Neural cell (in vitro differentiated cells): ENCODE results near the gene UBE4B. TPM values are rescaled to one million over a fixed set of nuclear protein-coding genes. Genes with fewer than 3 reads are reported as not detected.

Experiments
- H2AFZ ChIP-seq: fragments of 200-600, 300-800 bp; sonication (generic), shearing (Covaris generic); 2 replicates; pipeline ENCODE4 v1.6.0; 2014; ENCODE audit warnings: low read depth, mild to moderate bottlenecking, antibody characterized with exemption, low read length, moderate library complexity
- H3F3A ChIP-seq: fragments of 200-600 bp; shearing (Covaris generic); 2 replicates; pipeline ENCODE4 v1.6.1; 2016; ENCODE audit warnings: mild to moderate bottlenecking, moderate library complexity, mixed read lengths, antibody characterized with exemption, low read length; ENCODE audit not compliant: insufficient read depth, poor library complexity, severe bottlenecking
- H3K27ac ChIP-seq: fragments of 200-600, 300-800 bp; sonication (generic), shearing (Covaris generic); 2 replicates; pipeline ENCODE4 v1.5.1; 2014; ENCODE audit warnings: mild to moderate bottlenecking, low read length, moderate library complexity
- H3K27me3 ChIP-seq: fragments of 300-800, 200-600 bp; sonication (generic), shearing (Covaris generic); 2 replicates; pipeline ENCODE4 v1.6.0; 2014; ENCODE audit warnings: mild to moderate bottlenecking, low read depth, low read length, moderate library complexity; ENCODE audit not compliant: insufficient read depth
- H3K36me3 ChIP-seq: fragments of 300-800, 200-600 bp; sonication (generic), shearing (Covaris generic); 2 replicates; pipeline ENCODE4 v1.5.1; 2014; ENCODE audit warnings: mild to moderate bottlenecking, antibody characterized with exemption, low read length, moderate library complexity; ENCODE audit not compliant: insufficient read depth
- H3K4me2 ChIP-seq: fragments of 300-800, 200-600 bp; sonication (generic), shearing (Covaris generic); 2 replicates; pipeline ENCODE4 v1.6.0; 2014; ENCODE audit warnings: mild to moderate bottlenecking, low read length
- H3K4me3 ChIP-seq: fragments of 300-800, 200-600 bp; sonication (generic), shearing (Covaris generic); 2 replicates; pipeline ENCODE4 v1.5.1; 2014; ENCODE audit warnings: mild to moderate bottlenecking, low read length, moderate library complexity
- H3K79me2 ChIP-seq: fragments of 200-600 bp; shearing (Covaris generic); replicated peaks from 2 replicates; pipeline ENCODE4 v1.6.0; 2014; ENCODE audit warnings: mild to moderate bottlenecking, low read length, moderate library complexity; ENCODE audit not compliant: insufficient read depth
- H3K9ac ChIP-seq: fragments of 300-800, 200-600 bp; sonication (generic), shearing (Covaris generic); 2 replicates; pipeline ENCODE4 v1.6.1; 2016; ENCODE audit warnings: mild to moderate bottlenecking, low read length, mixed read lengths
- H3K9me2 ChIP-seq: fragments of 200-600 bp; shearing (Covaris generic); 2 replicates; pipeline ENCODE4 v1.6.1; 2016; ENCODE audit warnings: mild to moderate bottlenecking, low read length, mixed read lengths; ENCODE audit not compliant: insufficient read depth
- H3K9me3 ChIP-seq: fragments of 200-600, 300-800 bp; sonication (generic), shearing (Covaris generic); 2 replicates; pipeline ENCODE4 v1.6.1; 2016; ENCODE audit warnings: mild to moderate bottlenecking, mixed run types, low read length, moderate library complexity, mixed read lengths
- H4K20me1 ChIP-seq: fragments of 200-600 bp; shearing (Covaris generic); 2 replicates; pipeline ENCODE4 v1.6.1; 2016; ENCODE audit warnings: mild to moderate bottlenecking, mixed run types; ENCODE audit not compliant: insufficient read depth
- CTCF ChIP-seq: fragments of 450-650 bp; IDR thresholded peaks from 2 replicates; pipeline ENCODE4 v1.5.1; 2014; ENCODE audit warnings: antibody characterized with exemption, mild to moderate bottlenecking, moderate library complexity; ENCODE audit not compliant: poor library complexity, severe bottlenecking
- EP300 ChIP-seq: fragments of 450-650 bp; conservative IDR thresholded peaks from 2 replicates; pipeline ENCODE4 v1.6.1; 2014; ENCODE audit warnings: antibody characterized with exemption, mild to moderate bottlenecking, moderate library complexity; ENCODE audit not compliant: poor library complexity, severe bottlenecking
- EZH2 ChIP-seq: fragments of 200-600, 300-800 bp; shearing (Covaris generic), sonication (generic); IDR thresholded peaks from 2 replicates; pipeline ENCODE4 v1.6.1; 2014; ENCODE audit warnings: antibody characterized with exemption, low read length, borderline replicate concordance, mild to moderate bottlenecking; ENCODE audit not compliant: insufficient read depth, poor library complexity, severe bottlenecking
- MXI1 ChIP-seq: fragments of 450-650 bp; conservative IDR thresholded peaks from 2 replicates; pipeline ENCODE4 v1.6.1; 2014; ENCODE audit warnings: antibody characterized with exemption, mild to moderate bottlenecking; ENCODE audit not compliant: poor library complexity, severe bottlenecking
- POLR2AphosphoS5 ChIP-seq: IDR thresholded peaks from 2 replicates; pipeline ENCODE4 v1.6.1; 2012
- RAD21 ChIP-seq: fragments of 450-650 bp; conservative IDR thresholded peaks from 2 replicates; pipeline ENCODE4 v1.6.1; 2014; ENCODE audit warnings: antibody characterized with exemption, mild to moderate bottlenecking, moderate library complexity
- REST ChIP-seq: IDR thresholded peaks from 2 replicates; pipeline ENCODE4 v1.6.1; 2012; ENCODE audit warnings: borderline replicate concordance
- SMC3 ChIP-seq: fragments of 450-650 bp; conservative IDR thresholded peaks from 2 replicates; pipeline ENCODE4 v1.6.1; 2014; ENCODE audit warnings: antibody characterized with exemption, mild to moderate bottlenecking, moderate library complexity; ENCODE audit not compliant: poor library complexity
- TAF1 ChIP-seq: IDR thresholded peaks from 2 replicates; pipeline ENCODE4 v1.6.1; 2012; ENCODE audit warnings: low read depth
- polyA plus RNA-seq: library from polyadenylated mRNA; depleted of rRNA; stranded (reverse); fragments of >200 nt; gene quantifications from 2 replicates; pipeline ENCODE4 v1.2.3, GENCODE V29; 2014

UBE4B gene
- polyA plus RNA-seq, 1 donor from 2014 or later = 28.9 TPM

DNA sequence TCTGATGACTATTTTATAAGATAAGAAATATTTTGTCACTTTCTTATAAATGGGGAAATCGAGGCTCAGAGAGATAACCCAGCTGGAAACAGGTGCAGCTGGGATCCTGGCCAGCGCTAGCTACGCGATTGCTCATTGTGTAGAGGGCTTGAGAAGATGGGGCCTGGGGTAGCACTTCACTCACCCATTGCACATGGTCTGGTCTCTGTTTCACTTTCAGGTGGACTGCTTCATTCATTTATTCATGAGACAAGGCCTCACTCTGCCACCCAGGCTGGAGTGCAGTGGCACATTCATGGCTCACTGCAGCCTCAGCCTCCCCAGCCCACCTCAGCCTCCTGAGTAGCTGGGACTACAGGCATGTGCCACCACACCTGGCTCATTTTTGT lies 23.8 kb downstream of the UBE4B start:
- Histone ChIP-seq H3K27ac (no peak overlapping the region), H3F3A (no peaks in the 10 kb centered on the region)

GRCh38 chr1:10057343-10057742 lies 24.6 kb downstream of the UBE4B start:
- H2AFZ ChIP-seq = no peak overlapping the region
- H3K9me2 ChIP-seq = no peaks in the 10 kb centered on the region
- H3K79me2 ChIP-seq = peaks cover 17% of the 10 kb centered on the region
- no peak overlapping the region for H3K27ac ChIP-seq
- H3K4me3 ChIP-seq = no peak overlapping the region
- no peaks in the 10 kb centered on the region for H4K20me1 ChIP-seq
- H3K36me3 ChIP-seq = no peaks in the 10 kb centered on the region
- H3F3A ChIP-seq = no peaks in the 10 kb centered on the region
- H3K9me3 ChIP-seq = no peaks in the 10 kb centered on the region
- H3K4me2 ChIP-seq = no peak overlapping the region
- no peaks in the 10 kb centered on the region for H3K27me3 ChIP-seq
- no peak overlapping the region for H3K9ac ChIP-seq
- TF ChIP-seq MXI1 (no peak), POLR2AphosphoS5 (no peak), CTCF (no peak), TAF1 (no peak), REST (no peak), EP300 (no peak), EZH2 (no peak)

More for the DNA sequence above, 23.8 kb downstream of the UBE4B start:
- Histone ChIP-seq H3K9me2 (no peaks in the 10 kb centered on the region), H3K79me2 (peaks cover 19% of the 10 kb centered on the region), H3K4me2 (no peak overlapping the region), H3K27me3 (no peaks in the 10 kb centered on the region), H3K36me3 (no peaks in the 10 kb centered on the region), H2AFZ (no peak overlapping the region), H3K4me3 (no peak overlapping the region), H4K20me1 (no peaks in the 10 kb centered on the region), H3K9me3 (no peaks in the 10 kb centered on the region), H3K9ac (no peak overlapping the region)
- TF ChIP-seq RAD21 = no peak
- no peak for TF ChIP-seq POLR2AphosphoS5
- no peak for TF ChIP-seq EP300
- TF ChIP-seq CTCF = no peak
- no peak for TF ChIP-seq SMC3
- TF ChIP-seq EZH2 = no peak
- TF ChIP-seq TAF1 = no peak
- no peak for TF ChIP-seq MXI1
- TF ChIP-seq REST = no peak
